HG03066 (cell line): ENCODE results near the gene NOC4L.
"Not testable (repeated sequence)": the region's sequence is repeated elsewhere in the genome, so short reads cannot be mapped to it uniquely, and the experiment has no call there.

Experiments
- ATAC-seq: cut with Tn5 transposase; IDR thresholded peaks from one replicate; pipeline ENCODE4 v1.9.1; 2021; ENCODE audit warnings: low read depth; ENCODE audit not compliant: unreplicated experiment

Gene NOC4L

DNA sequence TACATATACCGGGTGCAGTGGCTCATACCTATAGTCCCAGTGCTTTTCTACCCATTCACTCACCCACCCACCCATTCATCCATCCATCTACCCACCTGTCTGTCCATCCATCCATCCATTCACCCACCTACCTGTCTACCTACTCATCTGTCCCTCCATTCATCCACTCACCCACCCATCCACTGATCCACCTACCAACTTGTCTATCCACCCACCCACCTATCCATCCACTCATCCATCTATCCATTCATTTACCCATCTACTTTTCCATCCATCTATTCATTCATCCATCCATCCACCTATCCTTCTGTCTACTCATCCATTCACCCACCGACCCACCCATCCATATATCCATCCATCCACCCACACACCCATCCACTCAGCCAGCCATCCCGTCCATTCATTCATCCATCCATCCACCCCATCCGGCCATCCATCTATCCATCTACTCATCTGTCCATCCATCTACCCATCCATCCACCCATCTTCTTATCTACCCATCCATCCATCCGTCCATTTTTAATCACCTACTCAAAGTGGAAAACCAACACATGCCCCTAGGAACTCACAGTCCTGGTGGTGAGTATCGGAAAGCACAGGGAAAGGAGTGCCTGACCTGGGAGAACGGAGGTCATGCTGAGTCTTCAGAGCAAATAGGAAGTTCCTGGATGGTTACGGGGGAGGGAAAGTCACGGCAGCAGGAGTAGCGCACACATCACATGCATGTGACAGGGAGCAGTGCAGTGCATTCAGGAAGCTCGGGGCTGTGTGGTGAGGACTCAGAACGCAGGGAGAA lies 20.1 kb upstream of the NOC4L start:
- ATAC-seq = no peak

DNA sequence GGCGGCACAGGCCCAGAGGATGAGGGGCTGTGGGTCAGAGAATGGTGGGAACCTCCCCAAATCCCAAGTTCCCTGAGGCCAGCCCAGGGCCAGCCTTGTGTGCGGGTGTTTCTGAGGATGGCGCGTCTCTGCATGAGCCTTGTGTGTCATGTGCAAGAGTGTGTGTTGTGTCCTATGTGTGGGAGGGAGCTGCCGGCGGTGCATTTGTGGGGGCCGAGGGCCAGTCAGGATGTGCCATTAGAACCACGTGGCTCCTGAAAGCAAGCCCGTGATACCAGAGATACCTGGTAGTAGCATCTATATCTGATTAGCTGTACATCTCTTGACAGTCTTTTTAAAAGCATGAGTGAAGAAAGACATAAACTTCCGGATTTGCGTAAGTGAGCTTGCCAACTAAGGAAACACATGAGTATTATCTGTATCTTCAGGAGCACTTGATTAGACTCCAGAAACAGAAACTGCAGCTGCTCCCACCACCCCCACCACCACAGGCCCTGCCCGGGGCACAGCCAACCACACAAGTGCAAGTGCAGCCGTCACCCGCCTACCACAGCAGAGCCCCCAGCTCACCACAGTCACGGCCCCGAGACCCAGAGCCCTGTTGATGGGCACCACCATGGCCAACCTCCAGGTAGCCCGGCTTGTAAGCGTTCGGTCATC lies 19.4 kb upstream of the NOC4L start:
- no peak for ATAC-seq

GRCh38 chr12:132125736-132126135 lies 18.5 kb upstream of the NOC4L start:
- ATAC-seq = no peak

DNA sequence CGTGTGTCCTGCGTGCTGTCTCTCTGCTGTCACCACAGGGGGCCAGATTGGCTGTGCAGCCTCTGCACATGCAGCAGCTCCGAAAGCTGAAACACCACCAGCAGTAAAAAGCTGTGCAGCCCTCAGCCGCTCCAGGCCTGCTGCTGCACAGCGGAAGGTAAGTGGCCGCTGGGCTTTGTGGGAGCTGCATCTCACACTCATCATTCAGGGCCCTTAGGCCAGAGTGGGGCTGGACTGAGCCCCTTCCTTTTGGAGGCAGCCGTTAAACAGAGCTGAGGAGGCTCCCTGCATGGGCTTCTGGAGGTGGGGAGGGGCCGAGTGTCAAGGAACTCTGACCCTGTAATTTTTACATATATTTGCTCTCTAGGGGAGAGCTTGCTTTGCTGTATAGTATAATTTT lies 17.2 kb upstream of the NOC4L start:
- ATAC-seq = no peak

DNA sequence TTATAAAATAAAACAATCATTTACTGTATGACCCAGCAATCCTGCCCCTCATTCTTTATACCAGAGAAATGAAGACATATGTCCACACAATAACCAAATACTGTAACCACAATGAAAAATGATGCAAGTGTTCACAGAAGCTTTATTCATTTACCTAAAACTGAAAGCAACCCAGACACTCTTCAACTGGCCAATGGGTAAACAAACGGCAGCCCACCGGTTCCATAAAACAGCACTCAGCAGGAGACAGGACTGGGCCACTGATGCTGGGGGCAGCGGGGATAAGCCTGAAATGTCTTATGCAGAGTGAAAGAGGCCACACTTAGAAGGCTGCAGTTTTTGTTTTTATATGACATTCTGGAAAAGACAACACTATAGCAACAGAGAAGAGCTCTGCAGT lies 15.2 kb upstream of the NOC4L start:
- no peak for ATAC-seq

DNA sequence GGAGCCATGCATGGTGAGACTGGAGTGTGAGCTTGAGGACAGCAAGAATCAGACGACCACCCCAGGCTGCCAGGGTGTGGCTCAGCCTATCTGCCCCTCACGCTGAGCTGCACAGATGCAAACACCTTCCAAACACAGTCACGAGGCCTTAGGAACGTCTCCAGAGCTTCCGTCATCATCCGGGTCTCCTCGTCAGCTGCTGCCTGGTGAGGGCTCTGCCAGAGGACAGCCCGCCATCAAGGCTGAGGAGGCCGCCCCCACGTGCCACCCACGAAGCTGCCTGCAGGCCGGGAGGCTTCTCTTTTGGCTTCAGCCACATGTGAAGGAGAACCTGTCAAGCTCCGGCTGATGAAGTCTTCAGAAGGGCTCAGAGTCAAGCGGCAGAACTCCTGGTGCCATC lies 13.6 kb upstream of the NOC4L start:
- ATAC-seq = no peak

GRCh38 chr12:132131229-132131628 lies 13.0 kb upstream of the NOC4L start:
- ATAC-seq = no peak

GRCh38 chr12:132131952-132132351 lies 12.3 kb upstream of the NOC4L start:
- ATAC-seq = no peak

- ATAC-seq = no peak
Measured at GRCh38 chr12:132132609-132133430, 11.4 kb upstream of the NOC4L start.

GRCh38 chr12:132133952-132134652 lies 10.2 kb upstream of the NOC4L start:
- no peak for ATAC-seq

GRCh38 chr12:132134653-132135183 lies 9.5 kb upstream of the NOC4L start:
- not testable (repeated sequence) for ATAC-seq

DNA sequence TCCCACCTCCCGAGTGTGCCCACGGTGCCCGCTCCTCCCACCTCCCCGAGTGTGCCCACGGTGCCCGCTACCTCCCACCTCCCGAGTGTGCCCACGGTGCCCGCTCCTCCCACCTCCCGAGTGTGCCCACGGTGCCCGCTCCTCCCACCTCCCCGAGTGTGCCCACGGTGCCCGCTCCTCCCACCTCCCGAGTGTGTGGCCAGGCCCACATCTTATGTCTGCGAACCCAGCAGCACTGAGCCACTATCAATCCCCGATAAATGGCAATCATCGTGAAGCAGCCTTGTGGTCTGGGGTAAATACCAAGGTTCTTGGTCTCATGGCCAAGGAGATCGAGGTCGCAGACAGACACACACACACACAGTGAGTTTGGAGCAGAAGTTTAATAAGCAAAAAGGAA lies 8.0 kb upstream of the NOC4L start:
- ATAC-seq = not testable (repeated sequence)

- ATAC-seq = no peak
Measured at GRCh38 chr12:132137483-132138125, 6.7 kb upstream of the NOC4L start.

DNA sequence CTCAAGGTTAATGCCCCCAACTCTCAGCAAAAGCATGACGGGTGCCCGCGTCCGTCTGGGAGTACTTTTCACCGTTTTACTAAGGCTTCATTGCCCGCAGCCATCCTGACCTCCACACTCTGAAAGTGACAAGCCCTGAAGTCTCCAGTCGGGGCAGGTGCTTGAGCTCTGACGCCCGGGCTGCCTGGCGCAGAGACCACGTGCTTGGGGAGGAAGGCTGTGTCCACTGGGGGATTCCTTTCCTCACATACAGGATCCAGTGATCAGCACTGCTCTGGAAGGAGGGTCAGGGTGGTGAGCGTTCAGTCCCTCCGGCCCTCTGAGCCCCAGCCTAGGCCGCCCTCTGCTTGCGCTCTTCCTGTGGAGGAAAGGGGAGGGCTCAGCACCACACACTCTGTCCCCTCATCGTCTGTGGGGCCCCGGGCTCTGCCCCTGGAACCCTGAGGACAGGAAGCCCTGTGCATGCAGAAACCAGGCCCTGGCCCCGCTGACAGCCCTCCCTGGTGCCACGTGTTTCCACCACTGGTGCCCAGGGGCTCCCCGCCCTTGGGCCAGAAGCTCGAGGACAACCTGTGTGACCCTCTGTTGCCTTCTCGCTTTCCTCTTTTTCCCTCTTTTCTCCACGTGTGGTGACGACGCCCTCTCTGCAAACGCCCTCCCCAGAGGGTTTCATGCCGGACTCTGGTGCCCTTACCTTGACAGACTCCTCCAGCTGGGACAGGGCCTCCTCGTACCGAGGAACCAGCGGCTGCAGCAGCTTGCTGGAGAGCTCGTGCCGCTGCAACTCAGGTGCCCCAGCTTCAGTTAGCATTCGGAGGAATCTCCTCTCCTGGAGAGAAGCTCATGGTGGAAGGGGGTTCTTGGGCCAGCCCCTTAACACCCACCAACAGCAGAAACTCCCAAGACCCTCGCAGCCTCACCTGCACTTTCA lies 5.1 kb upstream of the NOC4L start:
- no peak for ATAC-seq

DNA sequence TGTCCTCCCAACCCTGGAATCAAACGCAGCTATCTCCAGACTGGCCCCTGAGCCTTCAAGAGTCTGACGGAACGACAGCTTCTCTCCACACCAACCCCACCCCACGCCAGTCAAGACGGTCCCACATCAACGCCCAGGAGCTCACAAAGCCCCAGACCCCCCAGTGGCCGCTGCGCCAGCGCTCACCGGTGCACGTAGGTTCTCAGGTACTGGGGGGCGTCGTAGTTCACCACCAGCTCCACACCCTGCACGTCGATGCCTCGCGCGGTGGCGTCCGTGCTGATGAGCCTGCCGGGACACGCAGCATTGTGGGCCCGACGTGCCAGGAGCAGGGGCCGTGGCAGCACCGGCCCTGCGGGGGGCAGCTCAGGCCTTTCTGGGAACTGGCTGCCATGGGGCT lies 4.3 kb upstream of the NOC4L start:
- ATAC-seq = no peak

- no peak for ATAC-seq
Measured at GRCh38 chr12:132140501-132140900, 3.8 kb upstream of the NOC4L start.

GRCh38 chr12:132140918-132141841 lies 3.1 kb upstream of the NOC4L start:
- ATAC-seq = no peak
